NCI-H82 (cell line): ENCODE data around the gene C2orf42.
"Not testable (repeated sequence)": the region's sequence is repeated elsewhere in the genome, so short reads cannot be mapped to it uniquely, and the experiment has no call there.

ENCODE experiments used
- DNase-seq: peaks from one replicate; lab custom pipeline; 2025; lab: John Stamatoyannopoulos, UW

C2orf42 gene

DNA sequence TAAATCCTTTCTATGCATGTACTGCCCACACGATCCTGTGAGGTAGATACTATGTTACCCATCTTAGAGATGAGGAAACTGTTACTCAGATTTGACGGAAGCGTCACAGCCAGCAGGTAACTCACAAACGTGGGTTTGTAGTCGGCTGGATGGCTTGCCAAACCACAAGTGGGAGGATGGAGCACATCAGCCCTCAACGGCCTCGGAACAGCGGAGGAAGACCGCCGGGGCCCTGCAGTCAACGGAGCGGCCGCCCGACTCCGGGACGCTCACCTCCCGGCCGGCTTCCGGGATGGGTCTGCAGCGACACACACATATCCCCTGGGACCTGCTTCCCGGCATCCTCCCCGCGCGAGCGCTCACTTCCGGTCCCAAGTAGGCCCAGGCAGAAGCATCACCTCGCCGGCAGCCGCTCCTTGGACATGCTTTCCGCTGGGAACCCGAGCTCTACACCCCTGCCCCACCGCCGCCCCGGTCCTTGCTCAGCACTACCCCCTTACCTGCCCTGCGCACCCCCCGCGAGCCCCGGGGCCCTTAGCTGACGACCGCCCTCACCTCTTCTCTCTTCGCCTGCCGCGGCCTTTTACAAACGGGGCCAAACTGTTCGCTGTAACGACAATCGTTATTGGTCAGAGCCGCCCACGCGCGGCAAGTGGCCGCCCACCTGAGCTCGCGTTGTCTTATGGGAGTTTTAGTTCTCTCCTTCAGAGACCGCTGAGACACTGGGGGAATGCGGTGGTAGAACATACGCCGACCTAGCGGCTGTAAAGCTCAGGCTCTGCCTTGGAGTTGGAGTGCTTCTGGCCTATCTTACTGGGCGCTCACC, at the start of gene C2orf42:
C2orf42 (minus strand) TSS at position 602 of the 826 bp plus-strand sequence. CDS start 9,034 bp downstream, outside the sequence.
- DNase-seq = peak; percentile 99

DNA sequence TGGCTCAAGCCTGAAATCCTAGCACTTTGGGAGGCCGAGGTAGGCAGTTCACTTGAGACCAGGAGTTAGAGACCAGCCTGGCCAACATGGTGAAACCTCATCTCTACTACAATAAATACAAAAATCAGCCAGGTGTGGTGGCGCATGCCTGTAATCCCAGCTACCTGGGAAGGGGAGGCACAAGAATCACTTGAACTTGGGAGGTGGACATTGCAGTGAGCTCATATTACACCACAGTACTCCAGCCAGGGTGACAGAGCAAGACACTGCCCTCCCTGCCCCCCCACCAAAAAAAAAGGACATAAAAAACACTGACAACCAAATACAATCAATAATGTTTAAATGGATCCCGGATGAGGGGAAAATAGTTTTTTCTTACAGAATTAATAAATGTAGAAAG, 49.8 kb upstream of the C2orf42 start:
- no peak for DNase-seq

DNA sequence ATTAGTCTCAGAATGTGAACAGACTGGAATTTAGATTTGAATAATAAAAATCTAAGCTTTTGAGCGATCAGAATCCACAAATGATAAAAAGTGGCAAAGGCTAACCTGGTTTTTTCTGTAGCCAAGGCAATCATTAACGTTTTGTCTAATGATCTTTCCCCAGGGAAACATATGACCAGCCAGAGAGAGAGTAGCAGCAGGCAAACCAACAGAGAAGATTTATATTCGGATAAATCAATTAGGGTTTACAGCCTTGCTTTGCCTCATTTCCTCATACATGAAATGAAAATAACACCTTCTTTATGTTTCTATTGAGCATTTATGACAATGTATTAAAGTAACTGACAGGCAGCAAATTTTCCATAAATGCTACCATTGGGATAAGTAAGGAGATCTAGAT, 43.1 kb upstream of the C2orf42 start:
- no peak for DNase-seq

DNA sequence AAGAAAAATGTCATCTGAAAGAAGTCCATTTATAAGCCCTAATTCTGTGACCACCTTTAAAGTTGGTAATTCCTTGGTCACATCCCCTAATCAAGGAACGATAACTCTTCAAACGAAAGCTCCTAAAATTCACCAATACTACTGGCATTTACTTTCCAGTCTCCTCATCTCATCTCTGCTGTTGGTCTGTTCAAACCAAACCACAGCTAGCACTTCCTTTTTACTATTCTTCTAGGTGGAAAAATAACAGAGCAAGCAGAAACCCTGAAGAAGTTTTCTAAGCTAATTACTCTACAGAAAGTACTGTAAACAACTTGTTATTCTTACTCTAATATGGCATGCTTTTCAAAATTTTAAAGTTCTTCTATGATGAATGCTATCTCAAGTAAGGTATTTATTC, 36.0 kb upstream of the C2orf42 start:
- DNase-seq = no peak

DNA sequence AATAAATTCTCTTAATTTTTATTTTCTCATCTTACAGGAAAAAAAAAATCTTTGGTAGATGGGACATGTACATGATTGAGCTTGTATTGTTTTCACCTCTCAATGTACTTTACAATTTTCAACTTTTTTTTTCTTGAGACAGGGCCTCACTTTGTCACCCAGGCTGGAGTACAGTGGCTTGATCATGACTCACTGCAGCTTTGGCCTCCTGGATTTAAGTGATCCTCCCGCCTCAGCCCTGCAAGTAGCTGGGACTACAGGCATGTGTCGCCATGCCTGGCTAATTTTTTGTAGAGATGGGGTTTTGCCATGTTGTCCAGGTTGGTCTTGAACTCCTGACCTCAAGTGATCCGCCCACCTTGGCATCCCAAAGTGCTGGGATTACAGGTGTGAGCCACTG, 32.5 kb upstream of the C2orf42 start:
- DNase-seq = not testable (repeated sequence)

DNA sequence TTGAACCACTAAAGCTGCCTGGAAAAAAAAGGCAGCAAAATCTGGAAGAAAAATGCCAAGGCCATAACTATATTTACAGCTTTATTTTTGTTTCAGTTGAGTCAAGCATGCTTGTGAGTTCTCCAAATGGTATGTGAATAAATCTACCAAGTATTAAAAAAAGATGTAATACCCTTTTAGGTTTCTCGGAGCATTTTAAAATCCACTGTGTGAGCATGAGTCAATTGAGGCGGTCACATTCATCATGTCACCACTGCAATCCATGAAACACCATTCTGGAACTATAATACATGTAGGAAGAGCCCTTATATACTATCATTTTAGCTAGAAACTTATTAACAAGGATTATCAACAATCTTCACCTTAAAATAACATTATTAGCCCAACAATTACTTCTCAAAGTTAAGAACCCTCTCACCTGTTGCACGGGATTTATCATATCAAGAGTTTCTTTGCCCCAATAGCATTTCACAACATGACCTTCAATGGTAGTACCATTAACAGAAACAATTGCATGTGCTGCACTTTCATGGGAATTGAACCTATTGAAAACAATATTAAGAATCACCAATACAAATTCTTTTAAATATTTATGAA, 24.2 kb upstream of the C2orf42 start:
- DNase-seq = no peak

DNA sequence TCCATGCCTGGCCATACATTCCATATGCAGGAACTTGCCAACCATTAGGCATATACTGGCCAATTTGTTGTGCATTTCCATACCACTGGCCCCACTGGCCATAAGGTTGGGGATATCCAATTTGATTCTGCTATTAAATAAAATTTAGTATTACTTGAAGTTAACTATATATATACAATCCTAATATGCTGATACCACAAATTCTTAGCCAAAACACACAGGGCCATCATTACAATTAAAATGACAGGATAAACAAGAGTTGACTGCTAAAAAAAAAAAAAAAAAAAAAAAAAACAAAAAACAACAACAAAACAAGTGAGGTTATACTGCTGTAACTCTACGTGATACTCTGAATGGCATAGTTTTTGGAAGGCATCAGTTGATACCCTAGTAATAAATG, 23.5 kb upstream of the C2orf42 start:
- DNase-seq = no peak

DNA sequence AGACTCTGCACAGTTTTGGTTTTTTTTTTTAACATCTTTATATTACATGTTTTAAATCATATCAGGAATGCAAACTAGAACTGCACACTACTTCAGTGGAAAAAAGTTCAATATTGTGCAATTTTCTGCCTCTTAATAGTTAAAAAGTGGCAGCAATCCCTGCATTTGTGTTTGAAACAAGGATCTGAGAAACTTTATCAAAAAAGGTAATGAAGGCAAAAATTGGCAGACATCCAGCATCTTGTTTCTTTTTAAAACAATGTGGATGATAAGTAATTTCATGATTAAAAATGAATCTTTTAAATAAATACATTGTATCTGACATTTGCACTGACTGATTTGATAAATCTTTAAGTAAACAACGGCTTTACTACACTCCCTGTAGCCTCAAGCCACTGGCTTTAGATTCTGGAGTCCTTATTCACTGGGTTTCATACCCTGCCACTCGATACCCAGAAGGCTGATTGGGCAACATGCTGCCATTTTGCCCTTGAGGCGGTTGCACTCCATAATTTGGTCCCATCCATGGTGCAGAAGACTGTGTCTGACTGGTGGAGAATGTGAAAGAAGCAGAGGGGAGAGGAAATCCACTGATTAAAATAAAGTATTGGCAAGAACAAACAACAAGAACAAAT, 21.6 kb upstream of the C2orf42 start:
- DNase-seq = no peak

DNA sequence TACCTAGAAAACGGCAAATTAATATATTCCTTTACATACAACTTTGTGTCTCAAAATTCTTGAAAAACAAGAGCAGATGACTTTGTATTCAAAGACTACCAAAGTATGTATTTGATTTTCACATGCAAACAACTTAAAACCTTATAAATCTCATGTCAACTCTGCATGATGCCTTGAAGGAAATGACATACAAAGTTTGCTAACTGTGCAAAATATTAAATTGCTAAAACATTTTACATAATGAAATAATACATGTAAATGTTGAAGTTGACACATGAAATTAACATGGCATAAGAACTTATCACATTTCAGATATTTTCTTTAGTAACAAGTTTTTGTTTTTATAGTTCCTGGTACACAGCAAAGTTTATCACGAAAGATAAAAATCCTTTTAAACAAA, 20.8 kb upstream of the C2orf42 start:
- DNase-seq = no peak

DNA sequence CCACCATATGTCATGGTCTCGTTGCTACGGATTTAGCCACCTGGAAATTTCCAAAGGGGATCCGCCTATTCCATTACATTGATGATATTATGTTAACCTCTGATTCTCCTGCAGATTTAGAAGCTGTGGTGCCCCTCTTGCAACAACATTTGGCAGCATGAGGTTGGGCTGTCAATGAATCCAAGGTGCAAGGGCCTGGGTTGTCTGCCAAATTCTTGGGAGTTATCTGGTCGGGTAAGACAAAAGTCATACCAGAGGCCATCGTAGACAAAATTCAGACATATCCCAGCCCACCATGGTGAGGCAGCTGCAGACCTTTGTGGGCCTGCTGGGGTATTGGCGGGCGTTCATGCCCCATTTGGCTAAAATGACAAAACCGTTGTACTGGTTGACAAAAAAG, 13.6 kb upstream of the C2orf42 start:
- DNase-seq = no peak

DNA sequence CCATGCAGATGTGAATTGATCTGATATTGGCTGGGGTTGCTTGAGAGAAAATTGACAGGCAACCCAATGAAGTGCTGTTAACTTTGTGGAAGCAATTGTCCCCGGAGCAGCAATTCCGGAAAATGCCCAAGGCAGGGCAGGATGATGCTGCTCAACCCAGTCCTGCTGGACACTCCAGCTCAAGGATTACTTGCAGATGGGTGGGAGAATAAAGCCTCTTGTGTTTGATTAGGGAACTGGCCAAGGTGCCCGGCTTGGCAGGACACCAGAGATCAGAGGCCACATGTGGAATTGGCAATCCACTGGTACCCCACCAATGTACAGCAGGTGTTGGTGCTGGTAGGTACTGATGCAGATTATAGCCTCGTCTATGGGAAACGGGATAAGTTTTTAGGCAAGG, 12.3 kb upstream of the C2orf42 start:
- DNase-seq = no peak

DNA sequence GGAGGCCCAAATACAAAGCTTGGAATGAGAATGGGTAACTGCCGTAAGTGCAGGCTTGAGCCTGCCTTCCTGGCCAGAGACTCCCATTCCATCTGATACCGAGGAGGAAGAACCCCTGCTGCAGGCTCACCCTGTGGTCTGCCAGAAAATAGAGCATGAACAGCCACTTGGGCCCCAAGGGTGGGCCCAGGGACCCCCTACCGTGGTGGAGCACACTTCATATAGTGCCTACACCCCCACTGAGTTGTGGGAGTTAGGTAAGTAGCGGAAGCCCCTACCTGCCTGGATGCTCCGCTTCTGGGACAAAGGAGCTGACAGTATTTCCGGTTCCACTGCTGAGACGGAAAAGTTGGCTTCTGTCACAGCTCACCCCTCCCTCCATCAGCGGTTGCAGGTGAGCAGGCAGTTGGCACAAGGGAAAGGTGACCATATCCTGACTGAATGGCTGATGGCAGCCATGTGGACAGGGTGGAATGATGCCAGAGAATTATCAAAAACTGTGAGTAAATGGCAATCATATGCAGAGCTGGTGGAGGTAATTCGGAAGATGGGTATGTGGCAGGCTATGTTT, 11.5 kb upstream of the C2orf42 start:
- DNase-seq = no peak

DNA sequence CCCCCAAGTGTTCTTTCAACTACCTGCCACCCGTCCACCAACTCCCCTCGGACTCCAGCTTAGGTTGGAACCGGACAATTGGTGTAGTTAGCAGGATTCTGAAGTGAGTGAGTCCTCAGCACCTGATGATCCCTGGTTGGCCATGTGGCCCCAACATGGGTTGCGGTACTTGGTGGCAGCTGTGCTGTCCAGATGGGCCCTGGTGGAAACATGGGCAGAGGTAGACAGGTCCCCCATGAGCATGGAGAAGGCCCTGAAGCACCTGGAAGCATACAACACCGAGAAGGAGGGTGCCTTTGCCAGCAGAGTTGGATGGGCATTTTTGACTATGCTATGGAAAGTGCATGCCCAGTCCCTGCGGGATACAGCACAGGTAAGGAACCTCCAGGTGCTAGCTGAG, 11.0 kb upstream of the C2orf42 start:
- DNase-seq = no peak

DNA sequence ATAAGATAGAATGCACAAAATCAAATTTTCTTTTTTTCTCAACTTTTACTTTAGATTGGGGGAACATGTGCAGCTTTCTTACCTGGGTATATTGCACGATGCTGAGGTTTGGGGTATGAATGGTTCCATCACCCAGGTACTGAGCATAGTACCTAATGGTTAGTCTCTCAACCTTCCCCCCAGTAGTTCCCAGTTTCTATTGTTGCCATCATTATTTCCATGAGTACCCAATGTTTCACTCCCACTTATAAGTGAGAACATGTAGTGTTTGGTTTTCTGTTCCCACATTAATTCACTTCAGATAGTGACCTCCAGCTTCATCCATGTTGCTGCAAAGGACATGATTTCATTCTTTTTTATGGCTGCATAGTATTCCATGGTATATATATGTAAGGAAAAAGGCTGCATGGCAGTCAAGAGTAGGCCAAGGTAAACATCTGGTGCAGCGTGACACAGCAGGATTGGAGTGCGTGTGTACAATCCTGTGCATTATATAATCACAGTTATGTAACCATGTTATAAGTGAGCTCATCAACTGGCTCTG, 10.5 kb upstream of the C2orf42 start:
- no peak for DNase-seq

DNA sequence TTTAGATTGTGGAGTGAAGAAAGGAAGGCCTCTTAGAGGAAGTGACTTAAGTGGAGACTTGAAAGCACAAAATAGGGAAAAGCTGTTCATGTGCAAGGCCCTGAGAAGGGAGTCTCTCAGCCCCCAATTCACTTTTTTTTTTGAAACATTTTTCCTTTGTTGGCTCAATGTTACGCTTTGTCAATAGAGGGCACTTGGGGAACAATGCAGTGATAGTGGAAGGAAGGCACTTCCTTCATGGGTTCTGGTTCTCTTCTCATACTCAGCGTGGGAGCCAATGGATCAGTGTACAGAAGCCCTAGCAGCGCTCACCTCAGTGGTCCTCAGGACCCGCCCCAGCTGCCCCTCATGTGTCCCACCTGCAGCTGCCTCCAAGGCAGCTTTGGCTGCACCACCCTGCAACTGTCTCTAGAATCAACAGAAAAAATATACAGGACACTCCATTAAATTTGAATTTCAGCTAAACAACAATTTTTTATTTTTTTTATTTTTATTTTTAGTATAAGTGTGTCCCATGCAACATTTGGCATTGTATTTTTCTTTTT, 8.6 kb upstream of the C2orf42 start:
- no peak for DNase-seq

DNA sequence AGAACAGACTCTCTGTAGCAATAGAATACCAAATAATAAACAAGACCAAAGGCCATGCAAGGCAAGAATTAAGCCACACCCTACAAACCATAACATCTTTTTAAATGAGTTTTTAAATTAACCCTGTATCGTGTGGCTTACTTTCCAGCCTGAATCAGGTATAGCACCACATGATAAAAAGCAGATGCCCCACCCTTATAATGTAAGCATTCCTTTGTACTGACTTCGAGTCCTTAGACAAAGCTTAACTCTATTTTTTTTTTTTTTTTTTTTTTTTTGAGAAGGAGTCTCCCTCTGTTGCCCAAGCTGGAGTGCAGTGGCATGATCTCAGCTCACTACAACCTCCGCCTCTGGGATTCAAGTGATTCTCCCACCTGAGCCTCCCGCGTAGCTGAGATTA, 1.7 kb upstream of the C2orf42 start:
- no peak for DNase-seq

DNA sequence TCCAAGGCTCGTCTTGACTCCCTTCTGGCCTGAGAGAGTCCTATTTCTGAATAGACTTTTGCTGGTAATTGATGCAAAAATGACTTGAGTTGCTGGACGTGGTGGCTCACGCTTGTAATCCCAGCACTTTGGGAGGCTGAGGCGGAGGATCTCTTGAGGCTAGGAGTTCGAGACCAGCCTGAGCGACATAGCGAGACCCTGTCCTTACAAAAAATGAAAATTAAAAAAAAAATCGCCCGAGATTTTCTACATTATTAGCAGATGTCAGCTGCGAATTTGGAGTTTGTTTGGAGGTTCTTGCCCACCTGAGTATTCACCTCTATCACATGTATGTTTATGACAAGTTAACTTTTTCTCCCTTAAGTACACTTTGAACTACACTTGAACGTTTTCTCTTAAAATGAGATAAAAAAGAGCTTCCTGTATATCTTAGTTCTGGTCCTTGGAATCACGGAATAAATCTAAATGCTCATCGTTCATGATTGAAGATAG, 471 bp upstream of the C2orf42 start:
- DNase-seq = no peak

DNA sequence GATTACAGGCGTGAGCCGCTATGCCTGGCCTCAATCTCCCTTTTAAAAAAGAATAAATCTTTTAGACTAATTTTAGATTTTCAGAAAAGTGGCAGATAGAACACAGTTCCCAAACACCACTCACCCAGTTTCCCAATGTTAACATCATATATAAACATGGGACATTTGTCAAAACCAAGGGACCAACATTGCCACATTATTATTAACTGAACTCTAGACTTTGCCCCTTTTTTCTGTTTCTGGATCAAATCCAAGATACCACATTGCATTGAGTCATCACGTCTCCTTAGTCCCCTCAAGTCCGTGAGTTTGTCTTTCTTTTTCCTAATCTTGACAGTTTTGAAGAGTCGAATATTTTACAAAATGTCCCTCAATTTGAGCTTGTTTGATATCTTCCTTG, 2.4 kb downstream of the C2orf42 start:
- no peak for DNase-seq

DNA sequence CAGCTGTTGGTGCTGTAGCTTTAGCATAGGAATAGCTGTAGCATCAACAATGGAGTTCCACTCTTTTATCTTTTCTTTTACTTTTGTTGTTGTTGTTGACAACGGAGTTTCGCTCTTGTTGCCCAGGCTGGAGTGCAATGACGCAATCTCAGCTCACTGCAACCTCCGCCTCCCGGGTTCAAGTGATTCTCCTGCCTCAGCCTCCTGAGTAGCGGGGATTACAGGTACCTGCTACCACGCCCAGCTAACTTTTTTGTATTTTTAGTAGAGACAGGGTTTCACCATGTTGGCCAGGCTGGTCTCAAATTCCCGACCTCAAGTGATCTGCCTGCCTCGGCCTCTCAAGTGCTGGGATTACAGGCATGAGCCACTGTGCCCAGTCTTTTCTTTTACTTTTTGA, 3.6 kb downstream of the C2orf42 start:
- not testable (repeated sequence) for DNase-seq

DNA sequence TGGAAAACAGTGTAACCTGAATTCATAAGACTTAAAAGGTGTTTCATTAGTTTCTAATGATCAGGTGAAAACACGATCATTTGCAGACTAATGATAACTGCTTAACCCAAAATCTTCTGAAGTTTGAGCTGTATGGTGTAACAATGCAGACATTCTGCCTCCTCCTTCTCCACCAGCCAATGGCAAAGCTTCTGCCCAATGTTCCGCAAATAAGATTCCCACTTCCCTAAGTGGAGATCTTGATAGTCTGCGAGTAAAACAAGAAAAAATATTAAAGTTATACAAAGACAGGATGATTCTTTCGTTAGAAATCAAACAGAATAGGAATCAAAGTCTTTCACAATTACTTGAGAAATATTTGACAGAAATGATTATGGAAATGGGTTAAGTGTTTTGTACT, 8.1 kb downstream of the C2orf42 start:
- DNase-seq = no peak

DNA sequence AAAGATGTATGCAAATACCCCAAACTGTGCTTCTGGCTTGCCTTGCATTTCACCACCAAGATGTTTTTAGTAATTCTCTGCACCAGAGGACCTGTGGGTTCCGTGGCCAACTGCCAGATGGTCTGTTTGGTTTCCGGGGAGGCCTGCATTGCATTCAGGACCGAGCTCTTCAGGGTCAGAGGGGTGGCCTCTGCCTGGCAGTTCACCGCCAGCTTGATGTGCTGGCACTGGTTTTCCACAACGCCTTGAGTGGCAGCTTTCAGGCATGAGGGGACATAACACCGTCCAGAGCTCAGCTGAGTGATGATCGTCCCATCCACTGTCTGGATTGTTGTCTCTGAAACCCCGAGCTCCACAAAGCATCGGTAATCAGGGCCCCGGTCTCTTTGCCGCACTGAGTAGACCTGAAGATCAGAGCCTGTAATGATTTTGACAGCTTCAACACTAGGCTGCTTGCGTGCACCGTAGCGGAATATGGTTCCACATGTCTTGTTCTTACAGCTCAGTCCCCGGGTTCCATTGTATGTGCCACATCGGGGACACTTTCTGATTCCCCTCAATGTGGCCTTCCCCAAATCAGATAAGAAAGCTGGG, 9.4 kb downstream of the C2orf42 start:
- no peak for DNase-seq

DNA sequence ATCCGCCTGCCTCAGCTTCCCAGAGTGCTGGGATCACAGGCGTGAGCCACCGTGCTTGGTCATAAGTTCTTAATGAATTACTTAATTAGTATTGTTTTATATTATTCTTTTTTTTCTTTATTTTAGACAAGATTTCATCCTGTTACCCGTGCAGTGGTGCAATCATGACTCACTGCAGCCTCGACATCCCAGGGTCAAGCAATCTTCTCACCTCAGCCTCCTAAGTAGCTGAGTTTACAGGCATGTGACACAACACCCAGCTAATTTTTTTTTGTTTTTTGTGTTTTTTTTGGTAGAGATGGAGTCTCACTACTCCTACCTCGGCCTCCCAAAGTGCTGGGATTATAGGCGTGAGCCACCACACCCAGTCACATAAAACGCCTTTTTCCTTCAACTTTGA, 17.3 kb downstream of the C2orf42 start:
- no peak for DNase-seq
